A172 (cell line): ENCODE data around the gene UQCRC1. TPM values are rescaled to one million over a fixed set of nuclear protein-coding genes. Genes with fewer than 3 reads are reported as not detected.

Experiments
- DNase-seq: peaks from one replicate; pipeline ENCODE4 v3.0.0-alpha.2; 2015; ENCODE audit warnings: low spot score
- total RNA-seq: library from RNA; depleted of rRNA; stranded (reverse); fragments of >200 nt; shearing (Covaris generic); gene quantifications from 2 replicates; pipeline ENCODE4 v1.2.3, GENCODE V29; 2014

Gene UQCRC1
- total RNA-seq, 1 experiment from 2014 or later: 565 TPM

DNA sequence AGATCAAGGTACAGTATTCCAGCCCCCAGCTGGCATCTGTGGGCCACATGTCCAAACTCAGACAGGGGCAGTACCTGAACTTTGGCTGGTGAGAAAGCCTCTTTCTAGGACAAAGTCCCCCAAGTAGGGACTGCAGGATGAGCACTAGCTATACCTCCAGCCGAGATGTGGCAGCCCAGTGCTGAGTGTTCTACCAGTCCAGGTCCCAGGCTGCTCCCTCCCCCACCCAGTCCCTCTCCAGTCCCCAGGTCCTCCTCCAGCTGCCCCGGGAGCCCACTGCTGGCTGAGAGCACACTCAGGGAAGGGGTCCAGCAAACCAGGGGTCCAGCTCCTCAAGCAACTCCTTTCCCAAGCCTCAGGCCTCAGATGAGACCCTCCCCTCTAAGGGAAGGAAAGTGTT, 24.3 kb upstream of the UQCRC1 start:
- DNase-seq: no peak

DNA sequence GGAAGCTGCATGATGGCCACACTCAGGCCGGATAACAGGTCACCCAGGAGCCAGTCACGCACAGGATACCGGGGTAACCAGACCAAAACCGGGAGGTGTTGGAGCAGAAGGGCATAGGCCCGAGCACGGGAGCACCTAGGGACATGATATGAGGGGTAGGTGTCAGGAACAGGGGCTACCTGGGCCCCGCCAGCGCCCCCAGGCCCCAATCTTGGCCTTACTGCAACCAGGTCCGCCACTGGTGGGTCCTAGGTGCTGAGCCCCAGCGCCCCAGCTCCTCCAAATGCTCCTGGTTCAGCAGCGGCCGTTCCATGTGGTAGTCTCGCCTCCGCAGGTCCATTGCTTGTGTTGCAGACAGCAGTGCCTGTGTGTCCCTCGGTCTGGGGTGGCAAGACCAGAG, 23.8 kb upstream of the UQCRC1 start:
- DNase-seq: no peak

DNA sequence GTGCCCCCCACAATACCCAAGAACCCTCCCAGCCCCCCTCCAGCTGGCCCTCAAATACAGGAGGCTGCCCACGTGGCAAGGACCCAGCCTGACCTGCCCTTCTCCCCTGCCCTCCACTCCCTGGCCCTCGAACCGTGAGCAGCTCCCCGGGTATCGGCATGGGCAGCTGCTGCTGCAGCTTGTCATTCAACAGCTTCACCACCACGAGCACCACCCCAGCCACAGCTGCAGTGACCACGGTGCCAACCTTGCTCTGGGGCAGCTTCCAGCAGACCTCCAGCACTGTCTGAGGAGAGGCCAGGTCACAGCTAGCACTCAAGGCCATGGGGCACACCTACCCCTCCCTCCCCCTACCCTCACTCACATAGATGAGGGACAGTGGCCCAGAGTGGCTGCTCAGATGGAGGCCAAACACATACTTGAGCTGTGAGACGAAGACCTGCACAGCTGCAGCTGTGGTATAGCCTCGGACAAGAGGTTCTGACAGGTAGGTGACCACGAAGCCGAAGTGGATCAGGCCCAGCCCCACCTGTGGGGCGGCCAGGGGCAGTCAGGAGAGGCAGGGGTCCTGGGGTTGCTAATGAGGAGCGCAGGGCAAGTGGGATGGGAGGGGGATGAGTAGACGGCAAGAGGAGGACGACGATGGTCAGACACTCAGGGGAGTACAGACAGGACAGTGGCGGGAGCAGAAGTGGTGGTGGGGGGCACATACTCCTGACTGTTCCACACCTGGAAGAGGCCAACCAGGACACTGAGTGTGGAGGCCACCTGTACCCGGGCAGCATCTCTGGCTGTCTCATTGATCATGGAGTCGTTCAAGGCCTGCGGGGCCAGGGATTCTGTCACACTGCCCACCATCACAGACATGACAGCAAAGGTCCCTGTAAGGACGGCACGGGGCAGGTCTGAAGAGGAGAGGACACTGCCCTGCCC, 22.3 kb upstream of the UQCRC1 start:
- DNase-seq: no peak

DNA sequence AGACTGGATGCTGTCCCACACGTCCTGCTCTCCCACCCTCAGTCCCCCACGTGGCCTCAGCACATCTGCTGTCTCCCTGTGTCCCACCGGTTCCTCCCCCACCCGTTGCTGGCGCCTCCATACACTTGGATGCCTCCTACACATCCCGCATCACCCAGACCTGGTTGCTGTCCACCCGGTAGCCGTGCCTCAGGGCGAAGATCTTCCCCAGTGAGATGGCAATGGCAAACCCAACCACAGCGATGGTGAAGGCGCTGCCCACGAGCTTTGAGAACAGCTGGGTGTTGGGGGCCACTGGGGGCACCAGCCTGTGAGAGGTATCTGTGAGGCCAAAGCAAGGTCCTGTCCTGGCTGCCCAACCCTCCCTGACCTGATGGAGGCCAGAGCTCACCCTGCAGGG, 21.4 kb upstream of the UQCRC1 start:
- DNase-seq: no peak

DNA sequence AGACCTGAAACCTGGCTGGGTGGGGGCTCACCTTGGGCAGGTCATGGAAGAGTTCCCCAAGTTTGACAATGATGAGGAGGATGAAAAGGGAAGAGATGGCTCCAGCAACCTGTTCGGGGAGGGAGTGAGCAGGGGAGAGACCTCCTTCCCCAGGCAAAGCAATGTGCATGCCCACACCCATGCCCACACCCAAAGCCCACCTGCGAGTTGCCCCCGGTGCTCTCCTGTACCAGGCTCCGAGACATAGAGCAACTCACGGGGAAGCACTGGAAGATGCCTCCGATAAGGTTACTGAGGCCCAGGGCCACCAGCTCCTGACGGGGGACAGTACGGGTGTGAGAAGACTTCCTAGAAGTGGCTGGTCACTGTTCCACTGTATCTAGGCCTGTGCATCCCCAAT, 21.0 kb upstream of the UQCRC1 start:
- no peak for DNase-seq

DNA sequence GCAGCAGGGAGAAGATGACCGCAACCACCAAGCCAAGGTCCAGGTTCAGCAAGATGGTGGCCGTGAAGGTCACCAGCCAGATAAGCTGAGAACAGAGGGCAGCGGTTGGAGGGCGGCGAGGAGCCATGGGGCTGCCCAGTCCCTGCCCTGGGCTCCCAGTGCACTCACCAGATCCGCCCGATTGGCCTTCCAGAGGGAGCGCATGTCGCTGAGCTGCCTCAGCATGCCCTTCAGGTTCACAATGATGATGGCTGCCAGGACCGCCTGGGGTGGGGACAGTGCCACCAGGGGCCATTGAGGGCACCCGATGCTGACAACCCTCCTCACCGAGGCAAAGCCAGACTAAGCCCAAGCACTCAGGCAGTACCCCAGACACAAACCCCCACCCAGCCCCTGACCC, 20.4 kb upstream of the UQCRC1 start:
- no peak for DNase-seq

DNA sequence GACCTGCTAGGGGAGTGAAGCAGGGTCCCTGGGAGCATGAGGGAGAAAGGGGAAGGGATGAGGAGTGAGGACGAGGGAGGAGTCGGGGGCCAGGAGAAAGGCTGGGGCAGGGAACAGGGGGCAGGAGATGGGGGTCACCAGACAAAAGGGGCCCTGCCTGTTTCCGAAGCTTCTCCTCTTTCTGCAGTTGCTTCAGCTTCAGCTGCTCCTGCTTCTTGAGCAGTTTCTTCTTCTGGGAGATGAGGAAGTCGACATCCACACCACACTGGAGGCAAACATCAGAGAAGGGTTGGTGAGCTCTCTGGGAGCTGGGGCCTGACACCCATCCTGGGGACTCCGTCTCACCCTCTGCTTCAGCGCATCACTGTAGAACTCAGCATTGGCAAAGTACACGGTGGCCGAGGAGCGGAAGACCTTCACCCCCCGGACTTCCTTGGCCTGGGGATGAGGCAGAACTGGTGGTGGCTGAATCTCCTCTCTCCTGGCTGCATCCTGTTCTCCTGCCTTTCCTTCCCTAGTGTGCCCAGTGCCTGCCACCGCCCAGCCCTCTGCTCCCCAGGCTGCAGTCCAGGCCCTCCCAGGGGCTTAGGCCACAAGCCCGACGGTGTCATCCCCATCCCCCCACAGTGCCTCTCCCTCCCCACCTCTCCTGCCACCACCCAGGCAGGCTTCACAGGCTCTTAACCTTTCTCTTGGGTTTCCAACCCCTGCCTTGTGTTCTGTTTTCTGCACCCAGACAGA, 19.0 kb upstream of the UQCRC1 start:
- DNase-seq: no peak

DNA sequence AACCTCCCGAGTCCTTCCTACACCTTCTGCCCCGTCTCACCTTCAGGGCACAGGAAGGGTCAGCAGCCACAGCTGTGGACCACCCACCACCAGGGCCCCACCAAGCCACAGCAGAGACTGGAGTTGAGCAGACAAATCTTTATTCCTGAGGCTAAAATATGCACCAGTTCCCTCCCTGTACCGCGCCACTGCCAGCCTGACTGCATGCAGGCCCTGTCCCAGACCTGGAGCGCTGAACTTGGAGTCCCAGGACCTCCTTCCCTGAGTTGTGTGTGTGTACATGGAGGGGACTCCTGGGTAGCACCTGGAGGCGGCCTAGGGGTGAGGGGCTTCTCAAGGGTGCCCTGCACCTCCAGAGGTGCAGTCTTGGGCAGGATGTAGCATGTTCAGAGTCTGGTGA, 16.2 kb upstream of the UQCRC1 start:
- no peak for DNase-seq

DNA sequence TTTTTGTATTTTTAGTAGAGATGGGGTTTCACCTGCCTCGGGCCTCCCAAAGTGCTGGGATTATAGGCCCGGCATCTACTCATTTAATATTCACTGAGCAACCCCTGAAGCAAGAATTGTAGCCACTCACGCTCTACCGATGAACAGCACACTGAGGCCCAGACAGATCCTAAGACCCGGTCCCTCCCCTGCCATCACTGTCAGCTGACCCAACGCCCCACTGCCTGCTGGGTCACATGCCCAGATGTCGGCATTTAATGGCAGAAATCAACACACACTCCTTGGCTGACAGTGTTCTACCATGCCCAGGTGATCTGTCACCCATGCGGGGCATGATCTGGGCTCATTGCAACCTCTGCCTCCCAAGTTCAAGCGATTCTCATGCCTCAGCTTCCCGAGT, 15.3 kb upstream of the UQCRC1 start:
- no peak for DNase-seq

DNA sequence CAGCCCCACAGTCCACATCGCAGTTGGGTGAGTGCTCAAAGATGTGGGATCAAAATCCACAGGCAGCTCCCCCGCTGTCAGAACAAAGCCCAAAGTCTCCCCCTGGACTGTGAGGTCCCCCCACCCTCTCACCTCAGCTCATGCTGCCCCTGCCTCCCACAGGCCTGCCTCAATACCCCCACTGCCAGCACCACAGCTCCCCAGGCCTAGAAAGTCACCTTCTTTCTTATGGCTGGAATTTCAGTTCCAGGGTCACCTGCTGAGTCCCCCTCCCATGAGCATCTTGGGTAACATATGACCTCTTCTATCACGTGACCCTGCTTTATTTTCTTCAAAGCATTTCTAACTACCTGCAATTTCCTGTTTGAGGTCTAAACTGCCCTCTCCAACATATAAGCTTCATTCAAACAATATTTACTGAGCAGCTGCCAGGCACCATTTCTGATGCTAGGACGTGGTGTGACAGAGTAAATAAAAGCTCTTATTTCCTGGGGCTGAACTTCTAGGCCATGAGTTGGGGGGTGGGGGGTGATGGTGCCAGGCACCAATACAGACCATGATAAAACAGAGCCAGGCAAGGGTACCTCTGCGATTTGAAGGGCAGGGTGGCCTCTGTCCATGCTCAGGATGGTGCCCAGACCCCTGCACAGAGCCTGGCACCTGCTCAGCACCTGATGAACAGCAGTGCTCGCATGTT, 14.6 kb upstream of the UQCRC1 start:
- no peak for DNase-seq

DNA sequence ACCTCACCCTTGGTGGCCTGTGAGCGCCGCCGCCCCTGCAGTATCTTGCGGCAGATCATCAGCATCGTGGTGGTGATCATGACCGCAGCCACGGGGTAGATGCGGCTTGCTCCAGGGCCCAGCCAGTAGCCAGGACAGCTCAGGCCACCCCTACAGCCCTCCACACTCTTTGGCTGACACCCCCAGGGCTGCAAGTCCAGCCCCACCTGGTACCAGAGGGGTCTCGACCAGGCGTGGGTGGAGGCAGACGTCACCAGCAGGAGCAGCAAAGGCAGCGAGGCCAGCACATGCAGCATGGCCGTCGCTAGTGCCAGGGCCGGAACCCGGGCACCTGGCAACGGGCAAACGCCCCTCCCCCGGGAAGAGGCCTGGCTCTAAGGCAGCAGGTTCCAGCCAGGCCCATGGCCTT, 12.0 kb upstream of the UQCRC1 start, which contains the start of gene TMEM89:
Gene TMEM89, minus strand, starts transcription at position 309 of the 409 bp plus-strand sequence. Its CDS starts 13 bp downstream, at position 296.
- DNase-seq: no peak

DNA sequence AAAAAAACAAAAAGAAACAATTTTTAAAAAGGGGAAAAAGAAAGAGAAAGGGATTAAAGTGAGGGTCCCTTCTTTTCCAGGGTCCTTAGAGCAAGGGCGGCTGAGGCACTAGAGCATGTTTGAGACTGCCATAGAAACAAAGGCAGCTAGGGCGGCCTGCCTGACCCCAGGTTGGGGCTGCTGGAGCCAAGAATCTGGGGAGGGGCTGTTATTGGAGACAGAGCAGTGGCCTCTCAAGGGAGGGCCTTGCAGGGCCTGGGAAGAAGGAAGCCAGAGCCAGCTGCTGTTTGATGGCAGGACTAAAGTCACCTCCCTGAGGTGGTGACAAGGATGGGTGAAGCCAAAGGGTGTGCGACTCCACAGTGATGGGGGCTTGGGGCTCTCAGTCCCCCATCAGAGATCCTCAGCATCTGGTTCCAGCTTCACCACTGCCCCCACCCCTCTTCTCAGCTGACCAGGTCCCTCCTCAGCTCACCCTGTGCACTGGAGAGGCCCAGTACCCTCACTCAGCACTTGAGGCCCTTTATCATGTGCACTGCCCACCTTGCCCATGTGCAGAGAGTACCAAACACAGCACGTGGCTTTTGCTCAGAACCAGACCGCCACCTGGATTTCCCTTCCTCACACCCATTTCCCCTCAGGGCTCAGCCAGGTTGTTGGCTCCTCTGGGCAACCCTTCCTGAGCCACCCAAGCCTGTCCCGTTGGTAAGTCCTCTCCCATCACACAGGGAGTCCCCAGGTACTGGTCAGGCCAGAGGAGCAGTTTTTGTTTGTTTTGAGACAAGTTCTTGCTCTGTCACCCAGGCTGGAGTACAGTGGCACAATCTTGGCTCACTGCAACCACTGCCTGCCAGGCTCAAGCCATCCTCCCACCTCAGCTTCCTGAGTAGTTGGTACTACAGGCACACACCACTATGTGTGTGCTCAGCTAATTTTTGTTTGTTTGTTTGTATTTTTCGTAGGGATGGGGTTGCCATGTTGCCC, 10.4 kb upstream of the UQCRC1 start:
- no peak for DNase-seq

DNA sequence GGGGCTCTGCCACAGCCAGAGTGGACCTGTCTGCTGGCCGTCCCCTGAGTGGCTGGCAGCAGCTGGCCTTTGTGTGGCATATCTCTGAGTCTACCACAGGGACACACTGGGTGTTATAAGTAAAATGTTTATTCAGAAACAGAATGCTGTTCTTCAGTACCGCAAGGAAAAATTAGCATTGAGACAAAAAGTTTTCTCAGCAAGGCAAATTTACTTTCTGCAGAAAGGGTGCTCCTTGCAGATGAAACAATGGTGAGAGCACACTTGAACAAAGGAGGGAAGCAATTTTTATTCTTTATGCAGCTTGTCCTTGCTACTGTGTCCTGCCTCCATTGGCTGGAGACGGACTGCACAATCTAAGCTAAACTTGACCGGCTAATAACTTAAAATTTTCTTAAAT, 8.1 kb upstream of the UQCRC1 start:
- no peak for DNase-seq

DNA sequence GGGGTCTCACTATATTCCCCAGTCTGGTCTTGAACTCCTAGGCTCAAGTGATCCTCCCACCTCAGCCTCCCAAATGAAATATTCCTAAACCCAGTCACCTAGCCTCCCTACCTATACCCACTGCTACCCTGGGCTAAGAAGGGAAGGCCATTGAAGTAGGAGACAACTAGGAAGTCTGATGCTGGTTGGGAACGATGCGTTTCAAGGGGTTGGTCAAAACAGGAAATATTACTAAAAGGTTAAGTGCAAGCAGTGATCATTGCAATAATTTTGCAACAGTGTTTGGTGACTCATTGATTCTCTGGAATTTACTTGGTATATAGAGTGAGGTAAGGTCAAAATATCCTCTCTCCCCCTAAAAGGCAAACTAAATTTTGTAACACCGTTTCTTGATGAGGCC, 4.6 kb upstream of the UQCRC1 start:
- no peak for DNase-seq

DNA sequence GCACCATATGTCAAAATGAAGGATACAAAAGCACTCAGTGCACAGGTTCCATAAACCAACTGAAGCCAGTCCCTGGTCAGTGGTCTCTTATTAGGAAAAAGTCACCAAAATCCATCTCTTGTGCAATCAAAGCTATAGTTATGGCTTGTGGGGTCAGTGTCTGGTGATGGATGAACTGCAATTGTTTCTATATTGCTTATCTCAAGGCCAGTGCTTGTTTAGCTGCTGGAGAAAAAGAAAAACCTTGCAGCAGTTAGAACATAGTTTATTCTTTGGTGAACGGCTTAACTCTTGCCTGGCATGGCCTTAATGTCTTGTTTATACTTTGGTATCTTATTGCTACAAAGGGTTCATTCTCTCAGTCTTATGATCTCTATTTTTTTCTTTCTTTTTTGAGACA, 2.9 kb upstream of the UQCRC1 start:
- DNase-seq: no peak

DNA sequence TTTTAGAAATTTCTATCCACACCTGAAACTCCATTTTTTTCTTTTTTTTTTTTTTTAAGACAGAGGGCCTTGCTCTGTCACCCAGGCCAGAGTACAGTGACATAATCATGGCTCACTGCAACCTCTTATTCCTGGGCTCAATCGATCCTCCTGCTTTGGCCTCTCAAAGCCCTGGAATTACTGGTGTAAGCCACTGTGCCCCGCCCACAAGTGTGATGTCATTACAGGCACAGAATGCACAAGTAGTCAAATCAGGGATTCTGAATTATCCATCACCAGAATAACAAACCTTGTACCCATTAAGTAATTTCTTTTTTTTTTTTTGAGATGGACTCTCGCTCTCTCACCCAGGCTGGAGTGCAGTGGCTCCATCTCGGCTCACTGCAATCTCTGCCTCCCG, 1.9 kb downstream of the UQCRC1 start:
- DNase-seq: no peak

DNA sequence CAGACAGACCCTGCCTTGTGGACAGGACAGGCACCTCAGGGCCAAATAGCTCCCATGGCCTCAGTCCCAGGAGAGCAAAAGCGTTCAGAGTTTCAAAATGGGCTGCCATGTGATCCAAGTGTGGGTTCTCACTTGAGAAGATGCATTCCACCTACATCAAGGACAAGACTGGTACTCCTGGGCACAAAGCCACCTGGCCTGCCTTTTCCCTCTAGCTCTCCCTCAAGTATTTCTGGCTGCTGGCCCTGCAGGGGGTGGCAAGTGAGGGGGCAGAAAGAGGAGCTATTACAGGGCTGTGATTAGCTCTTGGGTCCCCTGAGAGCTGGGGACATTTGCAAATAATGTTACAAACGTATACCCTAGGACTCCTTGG, 7.8 kb downstream of the UQCRC1 start:
- DNase-seq: no peak

DNA sequence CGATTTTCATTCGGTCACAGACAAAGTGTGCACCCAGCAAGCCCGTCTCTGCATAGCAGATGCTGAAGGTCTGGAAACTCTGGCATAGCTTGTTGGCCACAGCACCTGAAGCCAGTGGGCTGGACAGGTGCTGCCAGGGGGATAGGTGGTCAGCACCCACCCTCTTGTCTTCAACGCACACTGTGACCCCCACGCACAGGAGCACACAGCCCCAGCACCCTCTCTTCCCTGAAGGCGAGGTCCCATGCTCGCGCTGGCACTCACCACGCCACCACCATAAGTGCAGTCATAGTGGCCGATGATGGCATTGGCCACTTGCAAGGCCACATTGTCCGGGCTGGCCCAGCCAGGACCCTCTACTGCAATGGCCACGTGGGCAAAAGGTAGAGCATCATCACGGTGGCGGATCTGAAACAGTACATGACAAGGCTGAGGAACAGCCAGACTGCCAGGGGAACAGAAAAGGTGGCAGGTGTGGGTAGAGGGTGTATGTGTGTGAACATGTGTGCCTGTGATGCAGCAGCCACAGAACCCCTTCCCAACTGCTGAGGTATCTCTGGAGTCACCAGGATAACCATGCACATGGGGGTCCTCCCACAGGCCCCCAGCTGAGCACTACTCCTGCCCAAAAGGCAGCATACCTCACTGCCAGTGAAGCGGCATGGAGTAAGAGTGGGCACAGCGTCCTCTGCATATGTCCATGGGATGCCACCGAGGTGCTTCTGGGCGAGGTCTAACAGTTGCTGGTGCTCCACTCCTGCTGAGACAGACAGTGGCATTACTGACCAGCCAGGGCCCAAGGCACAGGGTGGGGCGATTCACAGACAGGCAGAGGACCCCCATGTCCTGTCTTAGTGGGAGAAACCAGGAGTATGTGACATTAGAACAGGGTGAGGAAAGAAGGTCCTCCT, 8.5 kb downstream of the UQCRC1 start:
- DNase-seq: no peak

DNA sequence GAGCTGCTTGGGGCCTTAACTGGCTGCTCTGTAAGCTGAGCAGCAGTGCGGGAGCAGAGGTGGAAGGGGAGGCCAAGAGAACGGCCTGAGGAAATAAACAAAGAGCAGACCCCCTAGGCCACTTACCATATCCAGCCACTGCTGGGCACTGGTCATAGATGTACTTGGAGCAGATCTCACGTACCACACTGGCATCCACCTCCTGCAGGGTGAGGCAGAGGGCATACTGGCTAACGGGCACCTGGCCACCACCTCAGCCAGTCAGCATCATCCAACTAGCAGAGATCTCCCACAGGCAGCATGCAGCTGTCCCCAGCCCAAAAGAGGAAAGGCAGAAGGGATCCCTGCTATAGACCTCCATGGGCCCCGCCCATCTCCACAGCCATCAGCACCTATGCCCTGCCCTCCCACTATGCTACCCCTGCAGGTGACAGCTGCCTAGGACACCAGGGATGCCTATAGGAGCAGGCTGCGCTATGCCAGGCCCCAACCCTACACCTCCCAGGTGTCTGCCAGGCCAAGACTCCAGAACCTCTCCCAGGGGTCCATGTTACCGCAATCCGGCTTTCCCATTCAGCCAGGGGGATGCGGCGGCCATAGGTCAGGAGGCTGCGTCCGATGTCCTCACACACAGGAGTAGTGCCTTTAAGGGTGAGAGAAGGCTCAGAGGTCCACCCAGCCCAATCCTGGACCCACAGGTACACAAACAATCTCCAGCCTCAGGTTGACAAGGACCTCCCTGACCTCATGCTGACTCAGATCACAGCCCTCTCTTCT, 9.7 kb downstream of the UQCRC1 start:
- no peak for DNase-seq
